Measurements from ENCODE around the gene TBCK.

DNA sequence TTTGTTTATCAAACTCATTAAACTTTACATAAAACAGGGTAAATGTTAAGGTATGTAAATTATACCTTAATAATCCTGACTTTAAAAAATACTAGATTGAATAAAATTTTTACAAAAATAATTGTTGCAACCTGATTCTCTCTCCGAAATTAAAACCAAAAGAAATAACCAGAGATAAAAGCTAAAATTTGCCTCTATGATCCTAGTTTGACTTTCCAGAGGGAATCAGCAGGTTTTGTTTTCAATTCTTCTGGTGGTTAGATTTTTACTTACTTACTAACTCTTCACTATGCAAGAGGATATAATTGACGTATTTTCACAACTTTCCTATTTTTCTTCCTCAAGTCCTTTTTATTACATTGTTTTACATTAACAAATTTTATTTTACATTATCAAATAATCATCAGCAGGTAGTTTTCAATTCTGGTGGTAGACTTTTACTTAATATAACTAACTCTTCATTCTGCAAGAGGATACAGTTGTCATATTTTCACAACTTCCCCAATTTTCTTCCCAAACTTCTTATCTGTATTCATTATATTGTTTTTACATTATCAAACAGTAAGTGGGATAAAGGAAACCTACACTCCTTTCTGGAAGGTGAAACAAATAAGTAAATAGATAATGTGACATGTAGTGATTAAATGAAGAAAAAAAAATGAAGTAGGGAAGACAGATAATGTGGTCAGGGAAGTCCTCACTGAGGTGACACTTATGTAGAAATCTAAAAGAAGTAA lies 52.2 kb downstream of the TBCK start:
- TF ChIP-seq, protein P1, sequence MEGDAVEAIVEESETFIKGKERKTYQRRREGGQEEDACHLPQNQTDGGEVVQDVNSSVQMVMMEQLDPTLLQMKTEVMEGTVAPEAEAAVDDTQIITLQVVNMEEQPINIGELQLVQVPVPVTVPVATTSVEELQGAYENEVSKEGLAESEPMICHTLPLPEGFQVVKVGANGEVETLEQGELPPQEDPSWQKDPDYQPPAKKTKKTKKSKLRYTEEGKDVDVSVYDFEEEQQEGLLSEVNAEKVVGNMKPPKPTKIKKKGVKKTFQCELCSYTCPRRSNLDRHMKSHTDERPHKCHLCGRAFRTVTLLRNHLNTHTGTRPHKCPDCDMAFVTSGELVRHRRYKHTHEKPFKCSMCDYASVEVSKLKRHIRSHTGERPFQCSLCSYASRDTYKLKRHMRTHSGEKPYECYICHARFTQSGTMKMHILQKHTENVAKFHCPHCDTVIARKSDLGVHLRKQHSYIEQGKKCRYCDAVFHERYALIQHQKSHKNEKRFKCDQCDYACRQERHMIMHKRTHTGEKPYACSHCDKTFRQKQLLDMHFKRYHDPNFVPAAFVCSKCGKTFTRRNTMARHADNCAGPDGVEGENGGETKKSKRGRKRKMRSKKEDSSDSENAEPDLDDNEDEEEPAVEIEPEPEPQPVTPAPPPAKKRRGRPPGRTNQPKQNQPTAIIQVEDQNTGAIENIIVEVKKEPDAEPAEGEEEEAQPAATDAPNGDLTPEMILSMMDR (IDR thresholded peaks at IDR 0.05 in 8 of 11, conservative IDR thresholded peaks at IDR 0.05 in 3 of 11), result no peak
- TF ChIP-seq POLR2AphosphoS5 (IDR thresholded peaks at IDR 0.05), result no peak
- TF ChIP-seq POLR2A (IDR thresholded peaks at IDR 0.05), result no peak

All from spleen (tissue), 7 donors.